SK-N-SH (cell line): ENCODE results near the gene NGF.

ENCODE experiments used
- GATA2 ChIP-seq: sonication (generic); formaldehyde crosslinking; IDR thresholded peaks from 2 replicates; pipeline ENCODE4 v1.5.0; 2020; ENCODE audit warnings: mild to moderate bottlenecking, missing genetic modification reagents
- MAX ChIP-seq: IDR thresholded peaks from 2 replicates; pipeline ENCODE4 v1.4.0; 2012; ENCODE audit warnings: low read depth
- MXI1 ChIP-seq: IDR thresholded peaks from 2 replicates; pipeline ENCODE4 v1.6.1; 2012; ENCODE audit warnings: mild to moderate bottlenecking, low read depth, low read length, improper control_type of control experiment
- POLR2AphosphoS5 ChIP-seq: IDR thresholded peaks from 2 replicates; pipeline ENCODE4 v1.6.1; 2012; ENCODE audit warnings: low read depth, low read length
- TF ChIP-seq, protein P1 (sequence below): fragments of 200-600 bp; sonication (generic); IDR thresholded peaks from 2 replicates; pipeline ENCODE4 v1.6.1; 2017; ENCODE audit warnings: antibody characterized with exemption, mild to moderate bottlenecking, moderate library complexity

GRCh38 chr1:115288591-115289198 lies 49.4 kb downstream of the NGF start:
- TF ChIP-seq, protein P1, sequence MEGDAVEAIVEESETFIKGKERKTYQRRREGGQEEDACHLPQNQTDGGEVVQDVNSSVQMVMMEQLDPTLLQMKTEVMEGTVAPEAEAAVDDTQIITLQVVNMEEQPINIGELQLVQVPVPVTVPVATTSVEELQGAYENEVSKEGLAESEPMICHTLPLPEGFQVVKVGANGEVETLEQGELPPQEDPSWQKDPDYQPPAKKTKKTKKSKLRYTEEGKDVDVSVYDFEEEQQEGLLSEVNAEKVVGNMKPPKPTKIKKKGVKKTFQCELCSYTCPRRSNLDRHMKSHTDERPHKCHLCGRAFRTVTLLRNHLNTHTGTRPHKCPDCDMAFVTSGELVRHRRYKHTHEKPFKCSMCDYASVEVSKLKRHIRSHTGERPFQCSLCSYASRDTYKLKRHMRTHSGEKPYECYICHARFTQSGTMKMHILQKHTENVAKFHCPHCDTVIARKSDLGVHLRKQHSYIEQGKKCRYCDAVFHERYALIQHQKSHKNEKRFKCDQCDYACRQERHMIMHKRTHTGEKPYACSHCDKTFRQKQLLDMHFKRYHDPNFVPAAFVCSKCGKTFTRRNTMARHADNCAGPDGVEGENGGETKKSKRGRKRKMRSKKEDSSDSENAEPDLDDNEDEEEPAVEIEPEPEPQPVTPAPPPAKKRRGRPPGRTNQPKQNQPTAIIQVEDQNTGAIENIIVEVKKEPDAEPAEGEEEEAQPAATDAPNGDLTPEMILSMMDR: no peak
- TF ChIP-seq GATA2 (CRISPR knock-in tag): no peak
- TF ChIP-seq MXI1: no peak
- no peak for TF ChIP-seq POLR2AphosphoS5
- TF ChIP-seq MAX: no peak
